AG04449 (cell line): ENCODE data around the gene LPA.
"Not testable (repeated sequence)": the region's sequence is repeated elsewhere in the genome, so short reads cannot be mapped to it uniquely, and the experiment has no call there.

Experiments used
- CTCF ChIA-PET: fragments of 350-600 bp; formaldehyde crosslinking; extraction: SDS; loops from one replicate; lab custom pipeline; 2021; ENCODE audit warnings: antibody characterized with exemption; lab: Yijun Ruan, JAX
- POLR2A ChIA-PET: fragments of 400-600, 350-600 bp; formaldehyde crosslinking; extraction: SDS; loops from one replicate; lab custom pipeline; 2020; ENCODE audit warnings: antibody characterized with exemption, inconsistent platforms; lab: Yijun Ruan, JAX
- DNase-seq: peaks from one replicate; pipeline ENCODE4 v3.0.0-alpha.2; 2010; ENCODE audit warnings: low read depth, low spot score
- H3K4me3 ChIP-seq: 2 replicates; pipeline ENCODE4 v1.5.1; 2011; ENCODE audit warnings: low read depth, mild to moderate bottlenecking, control low read depth, low read length
- CTCF ChIP-seq: IDR thresholded peaks from one replicate; pipeline ENCODE4 v1.5.1; 2011; ENCODE audit warnings: mild to moderate bottlenecking, moderate library complexity, low read length, control low read depth, inconsistent platforms; ENCODE audit not compliant: insufficient read depth; ENCODE audit errors: missing control alignments

The LPA gene, protein sequence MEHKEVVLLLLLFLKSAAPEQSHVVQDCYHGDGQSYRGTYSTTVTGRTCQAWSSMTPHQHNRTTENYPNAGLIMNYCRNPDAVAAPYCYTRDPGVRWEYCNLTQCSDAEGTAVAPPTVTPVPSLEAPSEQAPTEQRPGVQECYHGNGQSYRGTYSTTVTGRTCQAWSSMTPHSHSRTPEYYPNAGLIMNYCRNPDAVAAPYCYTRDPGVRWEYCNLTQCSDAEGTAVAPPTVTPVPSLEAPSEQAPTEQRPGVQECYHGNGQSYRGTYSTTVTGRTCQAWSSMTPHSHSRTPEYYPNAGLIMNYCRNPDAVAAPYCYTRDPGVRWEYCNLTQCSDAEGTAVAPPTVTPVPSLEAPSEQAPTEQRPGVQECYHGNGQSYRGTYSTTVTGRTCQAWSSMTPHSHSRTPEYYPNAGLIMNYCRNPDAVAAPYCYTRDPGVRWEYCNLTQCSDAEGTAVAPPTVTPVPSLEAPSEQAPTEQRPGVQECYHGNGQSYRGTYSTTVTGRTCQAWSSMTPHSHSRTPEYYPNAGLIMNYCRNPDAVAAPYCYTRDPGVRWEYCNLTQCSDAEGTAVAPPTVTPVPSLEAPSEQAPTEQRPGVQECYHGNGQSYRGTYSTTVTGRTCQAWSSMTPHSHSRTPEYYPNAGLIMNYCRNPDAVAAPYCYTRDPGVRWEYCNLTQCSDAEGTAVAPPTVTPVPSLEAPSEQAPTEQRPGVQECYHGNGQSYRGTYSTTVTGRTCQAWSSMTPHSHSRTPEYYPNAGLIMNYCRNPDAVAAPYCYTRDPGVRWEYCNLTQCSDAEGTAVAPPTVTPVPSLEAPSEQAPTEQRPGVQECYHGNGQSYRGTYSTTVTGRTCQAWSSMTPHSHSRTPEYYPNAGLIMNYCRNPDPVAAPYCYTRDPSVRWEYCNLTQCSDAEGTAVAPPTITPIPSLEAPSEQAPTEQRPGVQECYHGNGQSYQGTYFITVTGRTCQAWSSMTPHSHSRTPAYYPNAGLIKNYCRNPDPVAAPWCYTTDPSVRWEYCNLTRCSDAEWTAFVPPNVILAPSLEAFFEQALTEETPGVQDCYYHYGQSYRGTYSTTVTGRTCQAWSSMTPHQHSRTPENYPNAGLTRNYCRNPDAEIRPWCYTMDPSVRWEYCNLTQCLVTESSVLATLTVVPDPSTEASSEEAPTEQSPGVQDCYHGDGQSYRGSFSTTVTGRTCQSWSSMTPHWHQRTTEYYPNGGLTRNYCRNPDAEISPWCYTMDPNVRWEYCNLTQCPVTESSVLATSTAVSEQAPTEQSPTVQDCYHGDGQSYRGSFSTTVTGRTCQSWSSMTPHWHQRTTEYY (N-terminal part only)

GRCh38 chr6:160664198-160664597 is at the start of gene LPA:
LPA (minus strand) TSS chr6:160664275; CDS start chr6:160664214, 61 bp downstream.
- CTCF ChIA-PET = not testable (repeated sequence)

DNA sequence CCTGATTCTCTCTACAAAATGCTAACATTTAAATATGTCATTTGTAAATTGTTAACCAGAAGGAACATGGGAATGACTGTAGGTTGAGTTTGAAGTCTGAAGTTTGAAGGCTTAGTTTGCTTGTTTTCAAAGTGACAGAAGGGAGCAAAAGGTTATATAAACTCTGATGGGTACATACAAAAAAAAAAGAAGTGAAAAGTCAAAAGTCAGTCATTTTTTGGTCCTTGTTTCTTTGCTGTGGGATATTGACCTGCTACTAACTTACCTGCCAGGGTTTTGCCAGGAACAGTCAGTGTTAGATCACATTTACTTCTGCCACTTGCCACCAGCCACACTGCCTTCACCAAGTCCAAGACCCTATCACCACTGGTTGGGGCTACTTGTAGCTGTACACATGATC is 44.9 kb upstream of the LPA start:
- CTCF ChIA-PET, H3K4me3 ChIP-seq, DNase-seq, POLR2A ChIA-PET: not testable (repeated sequence)

More at GRCh38 chr6:160664198-160664597, at the start of gene LPA:
- H3K4me3 ChIP-seq, POLR2A ChIA-PET, DNase-seq: not testable (repeated sequence)

- H3K4me3 ChIP-seq, POLR2A ChIA-PET, DNase-seq, CTCF ChIA-PET: not testable (repeated sequence)
Measured at GRCh38 chr6:160704688-160705087, 40.6 kb upstream of the LPA start.

- DNase-seq, POLR2A ChIA-PET, H3K4me3 ChIP-seq: not testable (repeated sequence)
Measured at GRCh38 chr6:160701918-160702680, 38.0 kb upstream of the LPA start, which contains the start of gene PLG. PLG (plus strand) TSS chr6:160702244; CDS start chr6:160702305, 61 bp downstream.

GRCh38 chr6:160697826-160698225 is 33.8 kb upstream of the LPA start:
- CTCF ChIA-PET = no interaction called here
- TF ChIP-seq CTCF = no peak
- no peak overlapping the region for H3K4me3 ChIP-seq
- no peak for DNase-seq
- POLR2A ChIA-PET = no interaction called here

More at GRCh38 chr6:160701918-160702680, 38.0 kb upstream of the LPA start, which contains the start of gene PLG:
- CTCF ChIA-PET = not testable (repeated sequence)

DNA sequence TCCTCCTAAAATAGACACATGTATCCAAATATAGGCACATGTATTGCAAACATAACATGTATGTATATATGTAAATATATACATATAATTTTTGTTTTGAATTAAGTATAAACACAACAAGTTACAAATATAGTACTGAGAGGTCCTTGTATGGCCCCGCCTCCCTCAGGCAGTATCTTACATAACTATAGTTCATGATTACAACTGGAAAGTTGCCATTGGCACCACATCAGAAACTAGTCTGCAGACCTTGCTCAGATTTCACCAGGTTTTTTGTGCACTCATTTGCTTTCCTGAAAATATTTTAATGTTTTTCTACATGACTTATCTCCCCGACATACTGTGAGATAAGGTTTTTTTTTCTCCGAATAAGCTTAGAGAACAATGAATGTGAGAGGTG is 32.8 kb upstream of the LPA start:
- DNase-seq, CTCF ChIA-PET, H3K4me3 ChIP-seq, POLR2A ChIA-PET: not testable (repeated sequence)

DNA sequence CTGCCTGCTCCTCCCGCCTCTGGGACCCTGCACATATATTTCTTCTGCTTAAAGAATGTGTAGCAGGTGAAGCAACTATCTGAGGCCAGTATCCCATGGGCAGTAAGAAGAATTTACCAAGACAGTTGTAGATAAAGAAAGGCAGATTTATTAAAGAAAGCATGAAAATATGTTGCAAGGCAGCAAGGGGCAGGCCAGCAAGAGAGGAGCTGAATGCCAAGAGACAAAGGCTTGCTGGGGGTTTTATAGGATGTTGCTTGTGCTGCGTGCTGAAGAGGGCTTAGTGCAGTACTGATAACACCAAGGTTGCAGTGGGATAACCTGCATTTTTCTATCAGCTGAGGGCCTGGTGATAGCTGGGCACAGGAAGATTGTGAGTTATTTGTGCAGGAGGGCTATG is 31.5 kb upstream of the LPA start:
- H3K4me3 ChIP-seq, POLR2A ChIA-PET, DNase-seq, CTCF ChIA-PET: not testable (repeated sequence)

GRCh38 chr6:160695025-160695424 is 30.9 kb upstream of the LPA start:
- CTCF ChIA-PET, H3K4me3 ChIP-seq, POLR2A ChIA-PET: not testable (repeated sequence)
- peak; percentile 4 for DNase-seq

- CTCF ChIA-PET = no interaction called here
Measured at GRCh38 chr6:160692369-160692959, 28.4 kb upstream of the LPA start.

More at GRCh38 chr6:160692369-160692959, 28.4 kb upstream of the LPA start:
- POLR2A ChIA-PET = no interaction called here
- H3K4me3 ChIP-seq = no peak overlapping the region
- TF ChIP-seq CTCF = no peak
- DNase-seq = no peak
